RKO (cell line): ENCODE data around the gene ASAP3.
A peak's percentile ranks its signal among the peaks of the same experiment; 100 is the strongest.

Experiments used
- DNase-seq: peaks from one replicate; pipeline ENCODE4 v3.0.0-alpha.2; 2016; ENCODE audit warnings: low spot score

Gene ASAP3

GRCh38 chr1:23483321-23484252 lies at the start of gene ASAP3:
Gene ASAP3, minus strand, starts transcription at chr1:23484179. Its CDS starts 46 bp downstream, at chr1:23484133.
- DNase-seq = peak; percentile 15

- no peak for DNase-seq
These were observed 49.5 kb upstream of the ASAP3 start for GRCh38 chr1:23533246-23534023.

- DNase-seq = no peak
These were observed 47.6 kb upstream of the ASAP3 start for GRCh38 chr1:23531562-23532094.

GRCh38 chr1:23530747-23531561 lies 47.0 kb upstream of the ASAP3 start, which contains the start of gene E2F2:
Gene E2F2, minus strand, starts transcription at chr1:23531233. Its CDS starts 440 bp downstream, at chr1:23530793.
- peak; percentile 95 for DNase-seq

GRCh38 chr1:23530087-23530746 lies 46.2 kb upstream of the ASAP3 start:
- peak; percentile 28 for DNase-seq

- peak; percentile 48 for DNase-seq
These were observed 45.4 kb upstream of the ASAP3 start for GRCh38 chr1:23529146-23530086.

- peak; percentile 95 for DNase-seq
These were observed 44.4 kb upstream of the ASAP3 start for GRCh38 chr1:23528250-23528978.

GRCh38 chr1:23527900-23528249 lies 43.9 kb upstream of the ASAP3 start:
- DNase-seq = no peak

- no peak for DNase-seq
These were observed 43.4 kb upstream of the ASAP3 start for GRCh38 chr1:23527366-23527765.

- DNase-seq = no peak
These were observed 42.5 kb upstream of the ASAP3 start for GRCh38 chr1:23526329-23527041.

- no peak for DNase-seq
These were observed 41.7 kb upstream of the ASAP3 start for GRCh38 chr1:23525558-23526250.

GRCh38 chr1:23524716-23525401 lies 40.9 kb upstream of the ASAP3 start:
- no peak for DNase-seq

- no peak for DNase-seq
These were observed 40.2 kb upstream of the ASAP3 start for GRCh38 chr1:23524163-23524562.

- DNase-seq = no peak
These were observed 38.4 kb upstream of the ASAP3 start for GRCh38 chr1:23522244-23522982.

- DNase-seq = no peak
These were observed 37.6 kb upstream of the ASAP3 start for GRCh38 chr1:23521588-23521987.

- DNase-seq = no peak
These were observed 33.6 kb upstream of the ASAP3 start for GRCh38 chr1:23517581-23517980.

- DNase-seq = no peak
These were observed 31.9 kb upstream of the ASAP3 start for GRCh38 chr1:23515905-23516304.
